Measurements from ENCODE around the gene CHN1.

- TF ChIP-seq CTCF (optimal IDR thresholded peaks at IDR 0.05 in 1 of 3, IDR thresholded peaks at IDR 0.05 in 1 of 3, conservative IDR thresholded peaks at IDR 0.05 in 1 of 3; ENCODE audit: extremely low read depth in 1 of 3, insufficient read depth in 2 of 3, low read length in 3 of 3) (peak; percentile 40 to 67 (median 60)), EZH2 (IDR thresholded peaks at IDR 0.05; ENCODE audit: low read length) (no peak)
These were observed 25.4 kb upstream of the CHN1 start for GRCh38 chr2:175030380-175031271.
